DND-41 (cell line): ENCODE measurements around the gene PDGFRA.

Source experiments
- CTCF ChIP-seq: IDR thresholded peaks from 2 replicates; pipeline ENCODE4 v1.5.1; 2012; ENCODE audit warnings: borderline replicate concordance, low read length, moderate library complexity, mild to moderate bottlenecking; ENCODE audit not compliant: poor library complexity, severe bottlenecking; ENCODE audit errors: extremely low read depth
- EZH2 ChIP-seq: IDR thresholded peaks from 3 replicates; pipeline ENCODE4 v1.6.1; 2012; ENCODE audit warnings: borderline replicate concordance, low read depth, mild to moderate bottlenecking, moderate library complexity, low read length, inconsistent platforms; ENCODE audit not compliant: severe bottlenecking

GRCh38 chr4:54333657-54334056 is 104.6 kb downstream of the PDGFRA start:
- TF ChIP-seq CTCF (no peak), EZH2 (no peak)
